Smooth muscle cell (in vitro differentiated cells): Measurements from ENCODE around the gene EPN3. TPM values are rescaled to one million over a fixed set of nuclear protein-coding genes. Genes with fewer than 3 reads are reported as not detected.

Source experiments
- DNase-seq: peaks from one replicate; lab custom pipeline; 2025; ENCODE audit not compliant: unreplicated experiment; lab: John Stamatoyannopoulos, UW
- H2AFZ ChIP-seq: fragments of 200-600 bp; sonication (generic); 2 replicates; pipeline ENCODE4 v1.6.0; 2016; ENCODE audit warnings: antibody characterized with exemption, low read depth, mild to moderate bottlenecking
- H3F3A ChIP-seq: fragments of 200-600 bp; sonication (generic); 2 replicates; pipeline ENCODE4 v1.6.0; 2017; ENCODE audit warnings: antibody characterized with exemption, low read depth
- H3K27ac ChIP-seq: fragments of 200-600 bp; sonication (generic); 2 replicates; pipeline ENCODE4 v1.5.1; 2016; ENCODE audit warnings: low read depth, mild to moderate bottlenecking
- H3K27me3 ChIP-seq: fragments of 200-600 bp; sonication (generic); 2 replicates; pipeline ENCODE4 v1.6.1; 2016; ENCODE audit warnings: low read depth, mild to moderate bottlenecking
- H3K36me3 ChIP-seq: fragments of 200-600 bp; sonication (generic); 2 replicates; pipeline ENCODE4 v1.5.1; 2016; ENCODE audit warnings: low read depth
- H3K4me1 ChIP-seq: fragments of 200-600 bp; sonication (generic); 2 replicates; pipeline ENCODE4 v1.5.1; 2016; ENCODE audit warnings: low read depth
- H3K4me2 ChIP-seq: fragments of 200-600 bp; sonication (generic); 2 replicates; pipeline ENCODE4 v1.6.0; 2016; ENCODE audit warnings: mild to moderate bottlenecking
- H3K4me3 ChIP-seq: fragments of 200-600 bp; sonication (generic); 2 replicates; pipeline ENCODE4 v1.5.1; 2016; ENCODE audit warnings: mild to moderate bottlenecking
- H3K79me2 ChIP-seq: fragments of 200-600 bp; sonication (generic); 2 replicates; pipeline ENCODE4 v1.6.0; 2016; ENCODE audit warnings: low read depth, mild to moderate bottlenecking
- H3K9ac ChIP-seq: fragments of 200-600 bp; sonication (generic); 2 replicates; pipeline ENCODE4 v1.6.0; 2016; ENCODE audit warnings: low read depth
- H3K9me3 ChIP-seq: fragments of 200-600 bp; sonication (generic); replicated peaks from 2 replicates; pipeline ENCODE4 v1.5.1; 2016; ENCODE audit warnings: low read depth
- H4K20me1 ChIP-seq: fragments of 200-600 bp; sonication (generic); 2 replicates; pipeline ENCODE4 v1.6.0; 2016; ENCODE audit warnings: low read depth
- WGBS: methylation state at CpG from one replicate; pipeline ENCODE4 v1.1.7; 2016; ENCODE audit warnings: low lambda C conversion rate; 5-methylcytosine and 5-hydroxymethylcytosine counted together
- polyA plus RNA-seq: library from polyadenylated mRNA; unstranded; fragments of >200 nt; fragmentation: Nextera tagmentation; extraction: Ambion mirVana; gene quantifications from 2 replicates; pipeline ENCODE4 v1.2.1, GENCODE V29; 2016
- total RNA-seq: library from RNA; depleted of rRNA; stranded (reverse); fragments of >200 nt; gene quantifications from 2 replicates; pipeline ENCODE4 v1.2.3, GENCODE V29; 2014
- TF ChIP-seq, protein P1 (sequence below): fragments of 200-600 bp; sonication (generic); IDR thresholded peaks from 2 replicates; pipeline ENCODE4 v1.5.1; 2017; ENCODE audit warnings: borderline replicate concordance, mild to moderate bottlenecking, antibody characterized with exemption; ENCODE audit not compliant: insufficient read depth, poor library complexity, severe bottlenecking

EPN3 gene
- total and polyA plus RNA-seq, 2 experiments from 2014 or later = 3.9 to 5.1 TPM

DNA sequence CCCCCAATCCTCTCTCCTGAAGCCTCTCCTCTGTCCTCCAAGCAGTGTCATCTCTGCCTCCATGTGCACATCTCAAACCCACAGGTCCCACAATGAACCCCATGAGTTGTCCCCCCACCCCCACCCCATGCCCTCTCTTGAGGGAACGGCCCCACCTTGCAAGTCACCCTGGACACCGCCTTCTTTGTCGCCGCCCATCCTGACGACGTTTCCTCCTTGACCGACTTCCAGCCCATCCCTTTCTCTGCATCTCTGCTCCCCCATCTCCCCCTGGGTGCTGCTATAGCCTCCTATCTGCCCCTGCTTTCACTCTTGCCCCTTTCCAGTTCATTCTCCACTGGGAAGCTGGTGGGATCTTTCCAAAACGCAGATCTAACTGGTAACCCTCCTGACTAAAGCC is 12.8 kb downstream of the EPN3 start:
- H3K27me3 ChIP-seq = no peaks in the 10 kb centered on the region
- no peak overlapping the region for H3K4me3 ChIP-seq
- H3K27ac ChIP-seq = no peak overlapping the region
- no peaks in the 10 kb centered on the region for H4K20me1 ChIP-seq
- H3F3A ChIP-seq = no peaks in the 10 kb centered on the region
- 82% methylated on average over 7 of the region's 8 CpGs for WGBS
- peaks cover 19% of the 10 kb centered on the region for H3K4me1 ChIP-seq
- no peak for DNase-seq
- TF ChIP-seq, protein P1, sequence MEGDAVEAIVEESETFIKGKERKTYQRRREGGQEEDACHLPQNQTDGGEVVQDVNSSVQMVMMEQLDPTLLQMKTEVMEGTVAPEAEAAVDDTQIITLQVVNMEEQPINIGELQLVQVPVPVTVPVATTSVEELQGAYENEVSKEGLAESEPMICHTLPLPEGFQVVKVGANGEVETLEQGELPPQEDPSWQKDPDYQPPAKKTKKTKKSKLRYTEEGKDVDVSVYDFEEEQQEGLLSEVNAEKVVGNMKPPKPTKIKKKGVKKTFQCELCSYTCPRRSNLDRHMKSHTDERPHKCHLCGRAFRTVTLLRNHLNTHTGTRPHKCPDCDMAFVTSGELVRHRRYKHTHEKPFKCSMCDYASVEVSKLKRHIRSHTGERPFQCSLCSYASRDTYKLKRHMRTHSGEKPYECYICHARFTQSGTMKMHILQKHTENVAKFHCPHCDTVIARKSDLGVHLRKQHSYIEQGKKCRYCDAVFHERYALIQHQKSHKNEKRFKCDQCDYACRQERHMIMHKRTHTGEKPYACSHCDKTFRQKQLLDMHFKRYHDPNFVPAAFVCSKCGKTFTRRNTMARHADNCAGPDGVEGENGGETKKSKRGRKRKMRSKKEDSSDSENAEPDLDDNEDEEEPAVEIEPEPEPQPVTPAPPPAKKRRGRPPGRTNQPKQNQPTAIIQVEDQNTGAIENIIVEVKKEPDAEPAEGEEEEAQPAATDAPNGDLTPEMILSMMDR = no peak
- no peaks in the 10 kb centered on the region for H3K9me3 ChIP-seq
- H2AFZ ChIP-seq = no peak overlapping the region
- no peak overlapping the region for H3K9ac ChIP-seq
- no peak overlapping the region for H3K4me2 ChIP-seq
- H3K36me3 ChIP-seq = no peaks in the 10 kb centered on the region
- no peaks in the 10 kb centered on the region for H3K79me2 ChIP-seq

DNA sequence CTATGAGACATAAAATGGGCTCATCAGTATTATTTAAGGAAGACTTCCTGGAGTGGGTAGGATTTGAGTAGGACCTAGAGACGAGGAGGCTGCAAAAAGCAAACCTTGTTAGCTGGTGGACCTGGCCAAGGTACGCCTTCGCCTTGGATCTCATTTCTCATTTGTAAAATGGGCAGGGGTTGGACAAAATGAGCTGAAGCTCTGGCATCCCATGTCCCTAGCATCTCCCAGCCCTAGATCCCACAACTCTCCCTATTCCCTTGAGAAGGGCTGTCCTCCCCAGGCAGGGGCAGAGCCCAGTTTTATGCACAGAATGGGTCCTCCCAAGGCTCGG is 14.1 kb downstream of the EPN3 start:
- Histone ChIP-seq H3K4me2 (peak overlapping the region; percentile 90), H3K79me2 (no peaks in the 10 kb centered on the region), H2AFZ (no peak overlapping the region), H4K20me1 (no peaks in the 10 kb centered on the region), H3K9ac (no peak overlapping the region), H3K4me3 (peak overlapping the region; percentile 54), H3K4me1 (peaks cover 13% of the 10 kb centered on the region), H3K36me3 (no peaks in the 10 kb centered on the region), H3K27ac (no peak overlapping the region), H3K27me3 (no peaks in the 10 kb centered on the region), H3K9me3 (no peaks in the 10 kb centered on the region), H3F3A (no peaks in the 10 kb centered on the region)
- DNase-seq = no peak
- TF ChIP-seq, protein P1 = no peak
- WGBS = 49% methylated on average over 4 of the region's 4 CpGs

DNA sequence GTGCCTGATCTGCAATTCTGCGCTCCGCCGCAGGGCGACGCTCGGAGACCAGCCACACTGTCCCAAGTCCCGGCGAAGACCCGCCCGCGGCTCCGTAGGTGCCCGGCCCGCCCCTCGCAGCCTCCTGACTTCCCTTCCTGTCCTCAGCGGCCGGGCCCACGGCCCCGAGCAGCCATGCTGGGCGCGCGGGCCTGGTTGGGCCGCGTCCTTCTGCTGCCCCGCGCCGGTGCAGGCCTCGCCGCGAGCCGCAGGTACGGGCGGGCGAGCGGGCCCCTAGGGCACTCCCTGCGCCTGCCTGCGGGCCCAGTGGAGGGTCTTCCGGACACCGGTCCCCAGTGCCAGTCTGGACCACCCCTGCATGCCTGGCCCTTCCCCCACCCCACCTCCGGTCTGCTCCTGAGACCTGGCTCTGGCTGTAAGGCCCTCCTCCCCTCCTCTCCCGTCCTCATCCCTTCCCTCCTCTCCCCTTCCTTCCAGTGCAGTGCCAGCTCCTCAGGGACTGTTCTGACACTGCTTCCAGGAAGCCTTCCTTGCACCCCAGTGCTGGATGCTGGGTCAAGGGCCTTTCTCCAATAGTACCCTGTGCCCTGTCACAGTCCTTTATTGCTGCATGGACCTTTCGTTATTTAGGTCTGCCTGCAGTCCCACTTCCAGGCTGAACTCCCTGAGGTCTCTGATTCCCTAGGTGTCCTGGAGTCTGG is 14.7 kb downstream of the EPN3 start, which contains the start of gene SPATA20:
SPATA20 (plus strand) TSS at position 140 of the 701 bp plus-strand sequence; CDS start at position 175, 35 bp downstream.
- peaks cover 13% of the 10 kb centered on the region for H3K4me1 ChIP-seq
- peak within 1 kb of the TSS; percentile 5 for H3K9ac ChIP-seq
- no peaks in the 10 kb centered on the region for H4K20me1 ChIP-seq
- H3F3A ChIP-seq = no peaks in the 10 kb centered on the region
- no peaks in the 10 kb centered on the region for H3K79me2 ChIP-seq
- 4% methylated on average over 31 of the region's 42 CpGs for WGBS
- peak within 1 kb of the TSS; percentile 90 for H3K4me2 ChIP-seq
- peak within 1 kb of the TSS; percentile 72 for H2AFZ ChIP-seq
- no peaks in the 10 kb centered on the region for H3K9me3 ChIP-seq
- H3K27me3 ChIP-seq = no peaks in the 10 kb centered on the region
- peak within 1 kb of the TSS; percentile 54 for H3K4me3 ChIP-seq
- no peak within 1 kb of the TSS for H3K27ac ChIP-seq
- H3K36me3 ChIP-seq = no peaks in the 10 kb centered on the region
- DNase-seq = peak; percentile 61
- TF ChIP-seq, protein P1 = peak; percentile 93

DNA sequence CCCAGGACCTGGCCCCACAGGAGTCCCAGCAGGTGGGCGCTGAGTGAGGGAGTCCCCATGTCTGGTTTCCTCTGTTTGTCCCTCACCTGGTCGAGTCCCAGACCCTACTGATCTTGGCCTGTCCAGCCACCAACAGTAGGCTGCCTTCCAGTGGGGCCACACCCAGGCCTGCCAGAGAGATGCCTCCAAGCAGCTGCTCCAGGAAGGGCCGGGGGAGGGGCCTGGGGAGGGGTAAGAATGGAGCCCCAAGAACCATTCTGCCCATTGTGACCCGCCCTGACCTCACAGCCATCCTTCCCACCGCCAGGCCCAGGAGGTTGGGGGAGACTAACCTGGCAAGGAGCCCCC is 15.2 kb downstream of the EPN3 start:
- WGBS = 73% methylated on average over 5 of the region's 5 CpGs
- Histone ChIP-seq H3K9me3 (no peaks in the 10 kb centered on the region), H3K9ac (no peak overlapping the region), H3K27ac (no peak overlapping the region), H3K4me1 (peaks cover 8% of the 10 kb centered on the region), H3K27me3 (no peaks in the 10 kb centered on the region), H3F3A (no peaks in the 10 kb centered on the region), H3K4me2 (peak overlapping the region; percentile 90), H4K20me1 (no peaks in the 10 kb centered on the region), H2AFZ (no peak overlapping the region), H3K79me2 (no peaks in the 10 kb centered on the region), H3K4me3 (peak overlapping the region; percentile 54), H3K36me3 (no peaks in the 10 kb centered on the region)
- DNase-seq = no peak
- TF ChIP-seq, protein P1 = no peak
